NCI-H2081 (cell line): Measurements from ENCODE around the gene GLB1L2.

Experiments
- DNase-seq, 2 experiments: peaks; one replicate each; lab custom pipeline; 2025; lab: John Stamatoyannopoulos, UW

GLB1L2 gene

GRCh38 chr11:134347441-134347840, 15.7 kb downstream of the GLB1L2 start:
- DNase-seq: no peak

GRCh38 chr11:134349109-134349801, 17.5 kb downstream of the GLB1L2 start:
- no peak for DNase-seq

- no peak for DNase-seq
Observed at GRCh38 chr11:134349802-134350355, 18.1 kb downstream of the GLB1L2 start.

DNA sequence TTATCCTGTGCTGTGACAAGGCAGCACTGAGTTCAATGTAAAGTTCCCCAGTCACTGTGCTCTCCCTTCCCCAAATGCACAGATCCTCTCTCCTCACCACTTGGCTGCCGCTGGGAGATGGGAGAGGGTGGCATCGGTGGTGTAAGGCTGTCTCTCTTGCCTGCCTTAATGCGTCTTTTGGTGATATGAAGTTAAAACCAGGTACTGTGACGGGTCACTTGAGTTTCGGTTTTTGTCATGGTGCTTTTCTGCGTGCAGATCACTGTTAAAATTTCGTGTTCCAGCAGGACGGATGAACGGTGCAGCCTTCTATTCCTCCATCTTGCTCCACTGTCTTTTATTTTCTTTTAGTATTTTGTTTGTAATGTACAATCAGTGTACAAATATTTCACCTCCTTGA, 18.6 kb downstream of the GLB1L2 start:
- DNase-seq: no peak

GRCh38 chr11:134352111-134352510, 20.3 kb downstream of the GLB1L2 start:
- no peak for DNase-seq

GRCh38 chr11:134355136-134355535, 23.3 kb downstream of the GLB1L2 start:
- DNase-seq: no peak

DNA sequence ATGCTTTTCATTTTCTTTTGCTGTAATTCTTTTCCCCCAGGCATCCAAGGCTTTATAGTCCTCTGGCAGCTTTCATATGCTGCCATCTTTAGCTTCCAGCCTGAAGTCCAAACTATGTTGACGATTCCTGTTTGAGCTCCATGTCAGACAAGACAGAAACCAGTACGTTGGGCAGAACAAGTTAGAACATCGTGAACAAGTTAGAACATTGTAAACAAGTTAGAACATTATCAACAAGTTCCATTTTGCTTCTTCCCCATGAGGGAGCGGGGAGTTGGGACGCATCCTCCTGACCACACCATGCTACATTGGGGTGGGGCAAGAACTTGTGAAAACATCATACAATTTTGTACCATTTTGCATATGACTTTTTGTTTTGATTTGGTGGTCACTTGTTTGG, 23.9 kb downstream of the GLB1L2 start:
- DNase-seq: no peak

DNA sequence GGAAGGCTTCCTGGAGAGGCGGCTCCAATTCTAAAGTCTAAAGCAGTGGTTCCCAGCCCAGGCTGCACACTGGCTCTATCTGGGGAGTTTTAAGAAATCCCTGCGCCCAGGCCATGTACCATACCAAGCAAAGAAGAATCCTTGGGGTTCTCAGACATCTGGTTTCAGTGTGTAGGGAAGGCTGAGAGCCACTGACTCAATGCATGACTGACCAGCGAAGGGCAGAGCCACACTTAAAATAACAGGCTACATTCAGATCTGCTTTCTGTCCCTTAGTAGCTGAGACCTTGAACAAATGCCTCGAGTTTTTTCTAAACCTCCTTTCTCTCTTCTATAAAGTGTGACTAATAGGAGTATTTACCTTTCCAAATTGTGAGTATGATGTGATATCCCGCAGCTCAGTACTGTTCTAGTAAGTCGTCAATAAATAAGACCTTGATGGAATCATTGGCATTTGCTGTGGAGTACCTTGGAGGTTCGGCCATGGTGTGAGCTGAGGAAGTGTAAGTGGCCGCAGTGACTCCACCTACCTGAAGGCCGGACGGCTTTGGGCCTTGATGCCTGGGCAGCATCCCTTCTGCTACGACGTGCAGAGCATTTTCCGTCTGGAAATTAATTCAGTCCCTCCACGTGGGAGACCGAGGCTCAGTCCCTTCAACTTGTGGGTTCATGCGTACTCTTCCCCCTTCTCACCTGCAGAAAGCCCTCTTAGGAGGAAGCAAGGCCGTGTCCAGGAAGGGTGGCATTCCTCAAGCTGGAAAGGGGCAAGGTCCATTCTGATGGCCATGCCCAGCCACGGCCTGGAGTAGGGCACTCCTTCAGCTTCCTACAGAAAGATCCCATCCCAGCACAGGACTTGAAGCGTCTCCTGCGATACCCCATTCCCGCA, 25.1 kb downstream of the GLB1L2 start:
- no peak for DNase-seq

- DNase-seq: no peak
Observed at GRCh38 chr11:134357545-134357839, 25.7 kb downstream of the GLB1L2 start.

- DNase-seq: no peak
Observed at GRCh38 chr11:134358165-134358855, 26.5 kb downstream of the GLB1L2 start.

- no peak for DNase-seq
Observed at GRCh38 chr11:134358856-134359490, 27.2 kb downstream of the GLB1L2 start.

DNA sequence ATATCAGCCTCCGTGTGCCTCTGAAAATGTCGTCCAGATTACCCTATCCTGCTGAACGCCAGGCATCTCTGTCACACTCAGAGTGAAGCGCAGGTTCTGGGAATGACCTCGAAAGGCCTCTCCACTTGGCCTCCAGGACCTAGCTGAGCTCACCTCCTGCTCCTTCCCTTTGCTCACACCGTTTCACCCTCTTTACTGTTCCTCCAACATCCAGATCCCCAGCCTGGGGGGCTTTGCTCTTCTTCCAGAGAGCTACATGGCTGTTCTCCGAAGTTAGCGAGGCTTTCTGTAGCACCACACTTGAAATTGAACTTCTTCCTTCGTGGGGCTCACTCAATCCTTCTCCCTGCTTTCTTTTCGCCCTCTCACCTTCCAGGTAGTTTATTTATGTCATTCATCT, 27.9 kb downstream of the GLB1L2 start:
- no peak for DNase-seq

- peak in 1 of 2 experiments; percentile 10 for DNase-seq
Observed at GRCh38 chr11:134360050-134360835, 28.5 kb downstream of the GLB1L2 start.

DNA sequence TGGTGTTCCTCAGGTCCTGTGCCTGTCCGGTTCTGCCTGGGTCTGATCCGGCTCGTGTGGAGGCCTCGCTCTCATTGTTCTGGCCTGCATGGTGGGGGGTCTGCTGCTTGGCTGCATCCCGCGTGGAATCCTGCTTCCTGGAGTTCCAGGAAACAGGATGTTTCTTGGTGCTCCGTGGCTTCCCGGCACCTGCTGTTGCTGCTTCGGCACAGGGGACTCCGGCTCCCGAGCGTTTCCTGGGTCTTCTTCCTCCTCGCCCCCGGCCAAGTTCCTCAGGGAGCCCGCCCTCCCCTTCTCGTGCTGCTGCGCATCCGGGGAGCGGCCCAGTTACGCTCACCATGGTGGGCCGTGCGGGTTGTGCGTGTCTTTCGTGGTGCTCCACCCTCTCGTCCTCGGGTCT, 29.9 kb downstream of the GLB1L2 start:
- DNase-seq: no peak

- no peak for DNase-seq
Observed at GRCh38 chr11:134362192-134362901, 30.6 kb downstream of the GLB1L2 start.

DNA sequence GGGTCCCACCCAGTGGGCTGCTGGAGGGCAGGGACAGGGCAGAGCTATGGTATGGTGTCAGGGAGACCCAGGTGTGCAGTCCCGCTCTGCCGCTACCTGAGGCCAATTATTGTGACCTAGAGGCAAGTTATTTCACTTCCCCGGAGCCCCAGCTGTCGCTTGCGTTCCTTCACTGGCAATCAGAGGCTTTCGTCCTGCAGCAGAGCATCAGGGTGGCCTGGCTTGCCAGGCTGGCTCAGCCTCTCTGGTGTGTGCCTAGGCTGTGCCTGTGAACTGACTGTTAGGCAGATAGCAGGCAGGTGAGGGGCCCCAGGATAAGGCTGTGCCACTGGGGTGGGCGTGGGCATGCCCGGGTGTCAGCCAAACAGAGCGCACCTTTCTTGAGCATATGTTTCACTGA, 31.4 kb downstream of the GLB1L2 start:
- no peak for DNase-seq

DNA sequence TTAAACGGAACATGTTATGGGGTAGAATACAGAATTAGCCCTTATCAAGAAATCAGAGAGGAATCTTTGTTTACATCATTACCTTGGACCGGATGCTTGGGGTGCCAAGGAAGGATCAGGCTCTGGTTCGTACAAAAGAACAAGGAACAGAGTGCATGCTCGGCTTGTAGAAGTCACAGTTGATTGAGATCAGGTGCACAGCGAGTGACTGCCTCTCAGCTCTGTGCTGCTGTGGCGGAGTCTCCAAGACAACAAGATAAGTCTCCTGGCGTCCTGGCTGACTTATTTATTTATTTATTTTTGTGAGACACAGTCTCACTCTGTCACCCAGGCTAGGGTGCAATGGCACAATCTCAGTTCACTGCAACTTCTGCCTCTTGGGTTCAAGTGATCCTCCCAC, 31.8 kb downstream of the GLB1L2 start:
- DNase-seq: no peak

DNA sequence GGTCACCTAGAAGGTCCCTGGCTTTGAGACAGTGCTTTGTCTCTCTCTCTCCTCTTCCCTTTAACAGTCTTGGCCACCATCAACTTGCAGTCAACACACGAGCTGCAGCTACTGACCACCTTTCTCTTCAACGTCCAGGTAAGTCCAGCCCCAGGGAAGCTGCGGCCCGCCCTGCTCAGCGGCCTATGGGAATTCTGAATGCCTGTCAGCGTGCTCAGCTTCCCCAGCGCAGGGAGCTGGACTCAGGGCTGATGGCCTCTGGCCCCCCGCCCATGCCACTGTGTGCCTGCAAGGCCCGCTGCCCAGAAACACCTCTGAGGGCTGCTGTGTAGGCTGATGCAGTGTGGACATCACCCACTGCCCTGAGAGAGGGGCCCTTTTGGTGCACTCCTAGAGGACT, 32.5 kb downstream of the GLB1L2 start:
- DNase-seq: no peak

DNA sequence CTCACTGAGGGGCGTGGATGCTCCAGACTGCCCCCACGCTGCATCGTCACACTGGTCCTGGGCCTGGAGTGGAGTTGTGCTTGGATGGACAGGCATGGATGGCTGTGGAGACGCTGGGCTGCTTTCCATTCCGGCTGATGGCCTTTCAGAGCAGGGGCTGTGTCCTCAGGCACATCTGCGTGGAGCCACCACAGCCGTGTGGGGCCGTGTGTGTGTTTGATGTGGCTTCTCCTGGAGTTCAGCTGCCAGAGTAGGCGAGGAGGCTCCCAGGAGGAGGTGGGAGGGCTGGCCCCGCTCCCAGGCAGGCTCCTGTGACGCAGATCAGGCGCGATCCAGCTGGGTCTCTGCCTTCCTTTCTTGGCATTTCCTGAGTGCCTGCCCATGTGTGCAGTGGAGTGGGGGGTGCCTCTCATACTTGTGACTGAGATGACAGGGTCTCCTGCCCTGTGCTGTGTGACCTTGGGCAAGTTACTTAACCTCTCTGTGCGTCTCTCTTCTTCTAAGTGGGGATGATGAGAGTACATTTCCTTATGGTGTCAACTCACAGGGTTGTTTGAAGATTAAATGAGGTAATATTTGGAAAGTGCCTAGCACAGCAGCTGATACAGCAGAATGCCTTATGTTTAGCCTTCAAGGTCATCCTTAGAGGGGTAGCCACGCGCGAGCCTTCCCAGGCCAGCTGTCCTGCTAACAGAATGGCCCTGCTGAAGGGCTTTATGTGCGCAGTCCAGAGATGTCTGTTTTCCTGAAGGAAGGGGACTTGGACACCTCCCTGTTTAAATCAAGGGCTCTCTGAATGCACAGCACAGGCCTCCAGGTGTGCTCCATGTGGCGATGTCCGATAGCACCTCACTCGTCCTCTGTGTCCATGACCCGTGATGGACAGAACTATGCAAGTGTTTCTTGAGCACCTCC, 33.5 kb downstream of the GLB1L2 start:
- no peak for DNase-seq

DNA sequence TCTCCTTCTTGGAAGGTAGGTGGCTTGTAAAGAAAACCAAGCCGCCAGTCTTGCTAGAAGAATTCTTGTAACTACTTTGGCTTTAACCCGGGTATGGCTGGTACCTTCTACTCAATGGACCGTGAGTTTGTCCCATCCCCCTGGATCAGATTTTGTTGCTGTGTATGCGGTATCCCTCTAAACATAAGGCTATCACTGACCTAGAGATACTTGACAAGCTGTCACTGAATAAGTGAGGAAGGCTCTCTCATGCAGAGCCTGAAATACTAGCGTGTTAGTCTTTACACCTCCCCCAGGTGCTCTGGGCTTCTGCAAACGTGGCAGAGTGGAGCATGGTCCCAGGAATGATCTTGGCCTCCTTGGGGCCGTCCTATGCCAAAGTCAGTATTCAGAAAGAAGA, 34.5 kb downstream of the GLB1L2 start:
- no peak for DNase-seq
